GM21381 (cell line): ENCODE results near the gene THRB.

Experiments
- ATAC-seq: cut with Tn5 transposase; IDR thresholded peaks from one replicate; pipeline ENCODE4 v1.9.1; 2021; ENCODE audit warnings: mild to moderate bottlenecking, moderate library complexity; ENCODE audit not compliant: unreplicated experiment

The THRB gene

GRCh38 chr3:24157106-24157505 lies 337.5 kb downstream of the THRB start:
- ATAC-seq: no peak

DNA sequence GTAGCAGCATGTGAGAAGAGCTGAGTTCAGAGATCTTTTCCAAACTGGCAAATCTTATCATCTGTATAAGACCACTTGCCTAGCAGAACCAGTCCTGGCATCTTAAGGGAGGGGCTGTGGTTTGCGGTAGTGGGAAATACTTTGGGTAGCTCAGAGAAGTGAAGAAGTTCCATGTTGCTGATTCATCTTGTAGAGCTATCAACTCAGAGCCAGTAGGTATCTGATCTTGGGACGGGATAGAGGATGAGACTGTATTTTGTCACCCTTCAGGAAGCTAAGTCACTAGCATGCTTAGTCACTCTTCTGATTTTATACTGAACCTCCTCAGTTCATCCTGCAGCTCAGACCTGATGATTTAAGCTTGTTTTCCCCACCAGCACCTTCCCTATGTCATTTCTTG lies 338.2 kb downstream of the THRB start:
- no peak for ATAC-seq

DNA sequence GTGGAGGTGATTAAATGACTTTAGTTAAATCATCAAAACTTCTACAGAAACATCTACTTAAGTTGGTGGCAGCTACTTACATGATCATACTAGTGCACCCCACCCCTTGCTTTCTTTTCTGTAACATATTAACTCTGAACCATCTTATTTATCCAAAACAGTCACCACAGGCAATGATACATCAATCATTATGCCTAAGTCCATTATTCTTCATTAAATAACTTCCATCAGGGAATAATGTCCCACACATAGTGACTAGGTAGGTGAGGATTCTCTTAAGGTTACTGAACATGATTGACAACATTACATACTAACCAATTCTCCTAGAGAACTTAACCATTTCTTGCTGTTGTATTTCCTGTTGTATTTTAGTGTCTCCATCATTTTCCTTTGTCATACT lies 339.4 kb downstream of the THRB start:
- ATAC-seq: no peak

- ATAC-seq: no peak
Observed at GRCh38 chr3:24154781-24155180, 339.9 kb downstream of the THRB start.

DNA sequence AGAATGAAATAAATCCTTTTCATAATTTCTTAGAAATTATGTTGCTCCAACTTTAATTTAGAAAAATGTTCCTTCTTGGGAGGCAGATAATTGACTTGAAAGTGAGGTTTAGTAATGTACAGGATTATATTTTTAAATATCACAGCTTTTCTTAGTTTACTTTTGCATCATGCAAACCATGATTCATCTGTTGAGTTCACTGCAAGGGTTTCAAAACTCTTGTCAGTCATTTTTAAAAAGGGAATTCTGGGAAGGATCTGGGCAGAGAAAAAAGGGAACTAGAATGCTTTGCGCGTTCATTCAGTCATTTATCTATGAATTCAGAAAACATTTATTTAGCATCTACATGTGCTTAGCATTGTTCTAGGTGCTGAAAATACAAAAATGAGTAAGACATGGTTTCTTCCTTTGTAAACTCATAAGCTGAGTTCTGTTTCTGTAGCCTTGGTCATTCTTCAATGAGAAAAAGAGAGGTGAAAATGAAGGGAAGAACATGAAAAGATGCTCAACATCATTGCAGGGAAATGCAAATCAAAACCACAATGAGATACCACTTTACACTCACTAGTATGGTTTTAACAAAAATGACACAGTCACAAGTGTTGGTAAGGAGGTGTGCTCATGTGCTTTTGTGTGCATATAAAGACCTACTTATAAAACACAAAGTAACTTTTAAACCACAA lies 340.5 kb downstream of the THRB start:
- ATAC-seq: peak; percentile 82

DNA sequence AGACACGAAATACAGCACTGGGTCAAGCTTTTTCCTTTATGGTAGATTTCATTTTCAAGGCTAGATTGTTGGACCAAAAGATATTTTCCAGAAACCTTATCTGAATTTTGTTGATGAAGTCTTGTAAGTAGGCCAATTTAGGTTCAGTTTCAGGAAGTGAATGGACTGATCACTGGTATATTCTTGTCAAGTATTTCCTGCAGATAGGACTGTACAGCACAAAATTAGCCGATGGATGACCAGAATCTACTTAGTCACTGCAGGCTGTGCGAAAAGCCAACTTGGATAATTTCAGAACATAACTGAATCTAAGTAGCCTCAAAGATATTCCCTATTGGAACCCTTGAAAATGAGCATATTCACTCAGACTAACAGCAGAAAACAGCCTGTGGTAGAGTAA lies 343.1 kb downstream of the THRB start:
- no peak for ATAC-seq

- ATAC-seq: no peak
Observed at GRCh38 chr3:24149032-24149431, 345.6 kb downstream of the THRB start.

DNA sequence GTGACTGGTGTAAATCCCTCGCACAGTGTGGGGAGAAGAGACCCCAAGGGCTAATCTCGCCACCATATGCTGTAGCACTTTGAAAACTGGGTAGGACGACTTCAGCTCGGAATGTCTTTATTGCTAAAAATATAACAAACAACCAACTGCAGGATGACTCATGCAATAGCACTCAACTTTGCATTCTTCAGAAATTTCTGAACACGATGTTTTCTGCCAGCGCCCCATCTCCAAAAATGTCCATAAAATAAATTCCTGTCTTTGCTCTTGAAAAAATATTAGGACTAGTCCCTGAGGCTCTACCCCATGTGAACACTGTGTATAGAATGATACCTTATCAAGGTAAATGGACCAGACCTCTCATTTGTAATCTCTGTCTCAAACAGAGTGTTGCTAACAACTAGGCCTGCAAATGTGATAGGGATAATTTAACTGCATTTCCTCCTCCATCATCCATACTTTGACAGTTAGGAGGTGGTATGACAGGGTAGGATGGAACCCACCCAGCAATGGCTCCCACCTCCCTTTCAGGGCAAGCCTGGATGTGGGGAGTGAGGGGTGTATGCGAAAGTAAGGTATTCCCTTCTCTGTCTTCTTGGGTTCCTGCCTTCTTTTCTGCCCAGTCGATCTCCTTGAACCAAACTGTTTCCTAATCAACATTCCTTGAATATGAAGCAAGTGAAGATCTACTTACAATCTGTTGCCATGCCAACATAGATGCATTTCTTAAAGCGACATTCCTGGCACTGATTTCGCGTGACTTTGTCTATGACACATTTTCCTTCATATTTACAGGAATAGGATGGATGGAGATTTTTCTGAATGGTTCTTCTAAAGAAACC lies 348.4 kb downstream of the THRB start:
- no peak for ATAC-seq

- ATAC-seq: no peak
Observed at GRCh38 chr3:24145481-24145880, 349.2 kb downstream of the THRB start.

DNA sequence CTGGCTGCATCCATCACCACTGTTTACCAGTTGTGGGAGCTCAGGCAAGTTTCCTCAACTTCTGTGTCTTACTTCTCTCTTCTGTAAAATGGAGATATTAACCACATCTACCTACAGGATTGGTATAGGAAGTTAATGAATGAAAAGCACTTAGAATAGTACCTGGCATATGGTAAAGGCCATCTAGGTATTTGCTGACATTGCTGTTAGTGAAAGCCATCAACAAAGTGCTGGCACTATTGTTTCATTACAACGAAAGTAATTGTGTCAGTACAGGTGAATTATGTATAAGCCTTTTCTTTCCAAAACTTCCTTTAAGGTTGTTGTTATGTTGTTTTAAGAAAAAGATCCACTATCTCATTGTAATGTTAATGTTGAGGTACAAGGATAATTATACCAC lies 352.5 kb downstream of the THRB start:
- no peak for ATAC-seq

DNA sequence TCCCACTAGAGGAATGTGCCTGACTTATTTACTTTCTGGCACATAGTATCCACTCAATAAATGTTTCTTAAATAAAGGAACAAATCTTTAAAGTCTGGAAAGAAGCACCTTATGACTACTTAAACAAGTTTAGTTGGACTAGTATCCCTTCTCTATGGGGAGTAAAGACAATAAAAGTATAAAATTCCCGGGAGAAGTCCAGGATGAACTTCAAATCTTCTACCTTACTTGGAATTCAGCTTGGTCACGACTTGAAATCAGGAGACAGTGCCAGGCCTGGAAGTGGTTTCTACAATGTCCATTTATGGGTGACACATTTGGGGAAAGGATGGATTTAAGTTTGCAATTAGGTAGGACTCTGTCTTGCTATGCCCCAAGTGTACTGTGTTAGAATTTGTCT lies 353.1 kb downstream of the THRB start:
- ATAC-seq: no peak

DNA sequence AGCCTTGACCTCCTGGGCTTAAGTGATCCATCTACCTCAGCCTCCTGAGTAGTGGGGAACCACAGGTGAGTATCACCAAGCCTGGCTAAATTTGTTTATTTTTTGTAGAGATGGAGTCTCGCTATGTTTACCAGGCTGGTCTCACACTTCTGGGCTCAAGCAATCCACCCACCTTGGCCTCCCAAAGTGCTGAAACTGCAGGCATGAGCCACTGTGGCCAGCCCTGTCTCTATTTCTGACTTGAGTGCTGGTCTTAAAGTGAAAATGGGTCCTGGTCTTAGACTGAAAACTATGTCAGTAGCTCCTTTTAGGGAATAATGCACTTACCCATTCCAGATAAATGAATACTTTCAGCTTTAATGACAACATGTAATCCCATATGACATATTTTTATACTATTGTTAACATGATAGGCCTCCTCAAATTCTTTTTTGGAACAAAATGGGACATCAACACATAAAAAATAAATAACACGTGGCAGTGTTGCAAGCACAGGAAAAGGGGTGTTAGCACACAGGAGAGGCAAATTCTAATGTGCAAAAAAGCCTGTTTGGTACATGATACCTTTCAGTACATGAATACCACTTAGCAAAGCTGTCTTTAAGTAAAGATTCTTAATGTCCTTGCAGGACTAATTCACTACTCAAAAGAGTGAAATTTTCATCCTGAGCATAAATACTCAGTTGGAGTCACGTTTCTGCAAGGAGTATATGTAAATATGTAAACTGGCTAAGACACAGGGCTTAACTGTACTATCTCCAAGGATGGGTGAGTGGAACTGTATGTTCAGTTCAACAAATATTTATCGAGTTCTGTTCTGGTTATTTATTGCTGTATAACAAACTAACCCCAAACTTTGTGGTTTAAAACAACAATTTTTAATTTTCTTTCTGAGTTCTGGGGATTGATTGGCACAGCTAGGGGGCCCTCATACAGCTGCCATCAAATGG lies 354.9 kb downstream of the THRB start:
- no peak for ATAC-seq

- no peak for ATAC-seq
Observed at GRCh38 chr3:24138876-24139256, 355.8 kb downstream of the THRB start.

DNA sequence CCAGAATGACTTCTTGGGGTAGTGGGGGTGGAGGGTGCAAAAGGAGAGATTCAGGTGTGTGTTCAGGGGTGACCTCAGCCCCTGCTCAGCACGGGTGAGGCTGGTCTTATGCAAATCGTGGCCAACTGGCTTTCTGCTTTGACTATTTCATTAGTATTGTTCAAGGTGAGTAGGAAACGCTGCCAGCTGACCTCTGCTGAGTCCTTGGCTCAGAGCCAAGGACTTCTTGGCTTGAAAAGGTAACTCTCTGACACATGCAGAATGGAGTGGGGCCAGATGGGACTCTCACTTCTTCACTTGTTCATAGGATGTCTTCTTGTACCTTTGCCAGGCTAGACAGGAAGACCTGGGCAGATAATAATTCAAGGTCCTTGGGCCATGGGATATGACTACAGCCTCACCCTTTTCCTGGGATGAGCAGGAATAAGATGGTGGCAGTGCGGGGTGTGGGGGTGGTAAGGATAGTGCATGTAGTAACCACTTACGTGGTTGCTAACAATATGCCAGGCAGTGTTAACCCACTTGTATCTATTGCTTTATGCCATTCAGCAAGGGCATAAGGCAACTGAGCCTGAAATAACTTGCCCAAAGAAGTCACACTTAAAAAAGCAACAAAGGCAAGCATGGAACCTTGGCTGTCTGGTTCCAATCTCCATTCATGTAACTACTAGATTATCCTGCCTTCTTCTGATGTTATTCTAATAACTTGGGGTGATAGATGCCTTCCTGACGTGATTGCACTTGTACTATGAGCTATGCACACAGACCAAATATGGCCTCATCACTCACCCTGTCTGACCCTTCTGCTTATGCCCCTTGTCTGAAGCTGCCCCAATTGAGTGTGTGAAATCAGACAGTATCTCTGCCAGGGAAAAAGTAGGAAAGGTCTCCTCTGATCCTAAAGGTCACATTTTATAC lies 356.4 kb downstream of the THRB start:
- ATAC-seq: no peak

DNA sequence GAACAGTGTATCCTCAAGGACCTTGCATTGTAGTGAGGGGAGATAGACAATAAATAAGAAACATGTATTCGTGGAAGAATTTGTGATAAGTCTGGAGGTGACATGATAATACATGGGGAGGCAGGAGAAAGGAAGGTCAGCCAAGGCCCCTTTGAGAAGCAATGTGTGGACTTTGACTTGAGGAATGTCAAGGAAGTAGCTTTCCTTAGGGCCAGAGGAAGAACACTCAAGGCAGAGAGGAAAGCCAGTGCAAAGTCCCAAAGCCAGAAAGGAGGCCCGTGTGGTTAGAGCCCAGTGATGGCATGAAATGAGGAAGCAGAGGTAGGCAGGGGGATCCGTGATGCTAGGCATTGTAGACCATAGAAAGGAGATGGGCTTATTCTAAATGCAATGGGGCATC lies 357.3 kb downstream of the THRB start:
- no peak for ATAC-seq

- ATAC-seq: no peak
Observed at GRCh38 chr3:24136624-24137310, 357.9 kb downstream of the THRB start.

DNA sequence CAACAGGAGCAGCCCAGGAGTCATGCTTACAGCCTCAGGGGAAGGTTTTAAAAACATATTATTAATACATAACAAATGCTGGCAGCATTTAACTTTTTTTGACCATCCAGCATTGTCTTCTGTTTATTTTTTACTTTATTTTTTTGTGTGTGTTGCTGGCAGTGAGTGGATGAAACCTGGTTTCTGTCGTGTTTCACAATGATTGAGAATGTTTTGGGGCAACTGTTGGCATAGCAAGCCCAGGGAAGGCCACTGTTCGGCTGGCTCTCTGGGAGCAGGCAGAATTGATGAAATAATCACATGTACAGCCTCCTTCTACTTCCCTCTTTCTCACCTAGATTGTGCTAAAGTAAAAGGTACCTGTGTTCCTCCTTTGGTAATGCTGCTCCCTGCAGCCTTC lies 359.4 kb downstream of the THRB start:
- ATAC-seq: no peak

- ATAC-seq: no peak
Observed at GRCh38 chr3:24133942-24134341, 360.7 kb downstream of the THRB start.

- no peak for ATAC-seq
Observed at GRCh38 chr3:24133436-24133835, 361.2 kb downstream of the THRB start.

- no peak for ATAC-seq
Observed at GRCh38 chr3:24129549-24129948, 365.1 kb downstream of the THRB start.
